ENCODE results near the gene PAQR5. TPM values are rescaled to one million over a fixed set of nuclear protein-coding genes. Genes with fewer than 3 reads are reported as not detected.

The PAQR5 gene
- total RNA-seq, 1 experiment from 2014 or later, result 4.9 TPM

DNA sequence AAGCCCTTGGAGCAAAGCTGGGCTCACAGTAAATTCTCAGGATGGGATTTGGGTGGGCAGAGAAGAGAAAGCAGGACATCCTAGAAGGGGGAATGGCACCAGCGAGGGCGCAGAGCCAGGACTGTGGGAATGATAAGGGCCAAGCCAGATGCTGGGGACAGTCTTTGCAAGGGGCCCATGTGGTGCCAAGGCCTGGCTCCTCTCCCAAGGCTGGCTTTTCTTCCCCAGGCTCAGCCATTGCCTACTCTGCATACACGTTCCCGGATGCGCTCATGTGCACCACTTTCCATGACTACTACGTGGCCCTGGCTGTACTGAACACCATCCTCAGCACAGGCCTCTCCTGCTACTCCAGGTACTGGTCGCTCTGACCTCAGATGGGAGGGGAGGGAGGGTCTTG lies 90.7 kb downstream of the PAQR5 start:
- Histone ChIP-seq H3K27me3 (ENCODE audit: insufficient read depth, low read depth) (no peaks in the 10 kb centered on the region), H2AFZ (no peak overlapping the region), H3K36me3 (ENCODE audit: low read depth) (no peaks in the 10 kb centered on the region), H3K9me2 (ENCODE audit: insufficient read depth) (no peaks in the 10 kb centered on the region; the same call in 1 of the 2 replicates), H3K4me2 (no peak overlapping the region), H3F3A (ENCODE audit: insufficient read depth, low read depth) (peaks cover 19% of the 10 kb centered on the region), H3K79me2 (ENCODE audit: low read depth) (no peaks in the 10 kb centered on the region), H3K4me1 (replicated peaks; ENCODE audit: insufficient read depth) (peaks cover 50% of the 10 kb centered on the region), H4K20me1 (ENCODE audit: insufficient read depth) (no peaks in the 10 kb centered on the region), H3K4me3 (no peak overlapping the region), H3K9me3 (ENCODE audit: insufficient read depth, low read depth) (no peaks in the 10 kb centered on the region), H3K27ac (no peak overlapping the region)
- no peak for DNase-seq
- ChIA-PET CTCF (no interaction called here), POLR2A (ENCODE audit: unreplicated experiment) (no interaction called here)
- intact Hi-C loops (cut with micrococcal nuclease; ENCODE audit: unreplicated experiment), result no loop called here
- BruUV-seq (replicated peaks), result no TSS peak
- TF ChIP-seq EZH2 (IDR thresholded peaks at IDR 0.05; ENCODE audit: low read depth) (no peak), CTCF (conservative IDR thresholded peaks at IDR 0.05) (no peak)

GRCh38 chr15:69390575-69390974 lies 91.9 kb downstream of the PAQR5 start:
- Histone ChIP-seq H3K4me2 (peak overlapping the region; percentile 83), H3K79me2 (ENCODE audit: low read depth) (no peaks in the 10 kb centered on the region), H3K9me3 (ENCODE audit: insufficient read depth, low read depth) (no peaks in the 10 kb centered on the region), H2AFZ (no peak overlapping the region), H3F3A (ENCODE audit: insufficient read depth, low read depth) (peaks cover 19% of the 10 kb centered on the region), H4K20me1 (ENCODE audit: insufficient read depth) (no peaks in the 10 kb centered on the region), H3K9me2 (ENCODE audit: insufficient read depth) (no peaks in the 10 kb centered on the region; the same call in 1 of the 2 replicates), H3K4me3 (peak overlapping the region; percentile 38; the same call in 1 of the 2 replicates), H3K36me3 (ENCODE audit: low read depth) (no peaks in the 10 kb centered on the region), H3K27me3 (ENCODE audit: insufficient read depth, low read depth) (no peaks in the 10 kb centered on the region), H3K4me1 (replicated peaks; ENCODE audit: insufficient read depth) (peaks cover 54% of the 10 kb centered on the region), H3K27ac (peak overlapping the region; percentile 94)
- TF ChIP-seq EZH2 (IDR thresholded peaks at IDR 0.05; ENCODE audit: low read depth), result no peak
- TF ChIP-seq CTCF (conservative IDR thresholded peaks at IDR 0.05), result no peak
- ChIA-PET POLR2A (ENCODE audit: unreplicated experiment) (interaction anchor here (0.6 kb wide), 4 partner anchors 62 to 230 kb away, joined by 3 to 5 read pairs (median 4); partner anchors contain the start of gene GLCE), CTCF (no interaction called here)
- no TSS peak for BruUV-seq (replicated peaks)
- peak; percentile 48 to 89 for DNase-seq
- intact Hi-C loops (cut with micrococcal nuclease; ENCODE audit: unreplicated experiment), result loop anchor here (2.0 to 10.0 kb wide), 4 partner anchors 92 to 836 kb away; partner anchors contain the start of genes GLCE and PAQR5

DNA sequence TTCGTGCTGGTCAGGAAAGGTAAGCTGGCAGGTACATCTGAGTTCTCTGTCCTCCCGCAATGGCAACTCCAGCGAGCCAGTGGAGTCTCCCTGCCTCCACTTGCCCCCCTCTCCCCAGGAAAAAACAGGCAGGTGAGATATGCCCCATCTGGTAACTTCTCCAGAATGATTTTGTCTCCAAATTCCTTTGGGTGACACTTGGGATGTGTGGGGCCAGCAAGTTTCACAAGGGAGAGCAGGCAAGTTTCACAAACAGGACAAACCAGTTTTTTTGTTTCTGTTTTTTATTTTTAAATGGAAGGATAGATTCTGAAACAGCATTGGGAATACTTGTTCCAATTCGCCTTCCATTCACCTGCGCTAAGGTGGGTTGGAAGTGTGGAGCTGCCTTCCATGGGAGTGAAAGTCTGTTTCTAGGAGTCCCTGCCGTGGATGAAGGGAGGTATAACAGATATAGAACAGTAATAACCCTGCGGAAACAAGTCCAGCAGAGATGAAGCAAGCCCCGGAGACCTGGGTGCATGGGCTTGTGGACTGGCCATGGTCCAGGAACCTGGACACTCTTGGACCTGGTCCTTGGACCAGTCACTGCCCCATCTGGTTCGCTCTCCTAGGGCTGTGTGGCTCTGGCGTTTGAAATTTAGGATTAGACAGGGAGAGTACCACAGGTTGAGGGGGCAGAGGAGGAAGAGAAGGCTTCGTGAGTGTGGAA lies 92.5 kb downstream of the PAQR5 start:
- BruUV-seq (replicated peaks), result no TSS peak
- H3K27ac ChIP-seq, result peak overlapping the region; percentile 94
- peak overlapping the region; percentile 83 for H3K4me2 ChIP-seq
- intact Hi-C loops (cut with micrococcal nuclease; ENCODE audit: unreplicated experiment), result loop anchor here (2.0 to 10.0 kb wide), 4 partner anchors 92 to 836 kb away; partner anchors contain the start of genes GLCE and PAQR5
- H3K9me3 ChIP-seq (ENCODE audit: insufficient read depth, low read depth), result no peaks in the 10 kb centered on the region
- ChIA-PET CTCF (no interaction called here), POLR2A (ENCODE audit: unreplicated experiment) (interaction anchor here (0.6 kb wide), 2 partner anchors 71 to 231 kb away, joined by 3 read pairs; partner anchors contain the start of gene GLCE)
- no peaks in the 10 kb centered on the region for H3K36me3 ChIP-seq (ENCODE audit: low read depth)
- H3K4me3 ChIP-seq, result peak overlapping the region; percentile 38; the same call in 1 of the 2 replicates
- no peaks in the 10 kb centered on the region for H3K79me2 ChIP-seq (ENCODE audit: low read depth)
- H2AFZ ChIP-seq, result peak overlapping the region; percentile 69; the same call in 1 of the 2 replicates
- TF ChIP-seq CTCF (conservative IDR thresholded peaks at IDR 0.05) (no peak), EZH2 (IDR thresholded peaks at IDR 0.05; ENCODE audit: low read depth) (no peak)
- peak; percentile 45 to 79 for DNase-seq
- H3F3A ChIP-seq (ENCODE audit: insufficient read depth, low read depth), result peaks cover 19% of the 10 kb centered on the region
- H4K20me1 ChIP-seq (ENCODE audit: insufficient read depth), result no peaks in the 10 kb centered on the region
- H3K9me2 ChIP-seq (ENCODE audit: insufficient read depth), result no peaks in the 10 kb centered on the region; the same call in 1 of the 2 replicates
- peaks cover 54% of the 10 kb centered on the region for H3K4me1 ChIP-seq (replicated peaks; ENCODE audit: insufficient read depth)
- no peaks in the 10 kb centered on the region for H3K27me3 ChIP-seq (ENCODE audit: insufficient read depth, low read depth)
